ENCODE measurements around the gene SPDYE18. TPM values are rescaled to one million over a fixed set of nuclear protein-coding genes. Genes with fewer than 3 reads are reported as not detected.

The SPDYE18 gene
- total RNA-seq, 3 donors from 2014 or later: 0.60 to 1.2 (median 0.76) TPM

Other genes starting within 250 kb of the SPDYE18 start
- gene SPDYE17, start 30.2 kb downstream of the SPDYE18 start, total RNA-seq: not detected
- gene CCDC146, start 60.1 kb upstream of the SPDYE18 start, total RNA-seq: 10 to 100 TPM in 2 of 3 donors, 1 to 10 TPM in 1; 7.5 to 20.5 (median 13.3) TPM
- gene FGL2, start 137.3 kb upstream of the SPDYE18 start, total RNA-seq: 10 to 100 TPM; 21.3 to 66.3 (median 60.2) TPM

All from mucosa of descending colon (tissue), 3 donors.